Upper lobe of left lung (tissue), 4 donors: ENCODE measurements around the gene ITGA4.

ENCODE experiments used
- CTCF ChIP-seq, 6 experiments: fragments of 450-650 bp in 4 of 6; fragments of 200-600 bp in 2 of 6; sonication (generic) in 2 of 6; IDR thresholded peaks; one replicate each; pipeline ENCODE4 v1.5.1; 2016 to 2019; ENCODE audit warnings: antibody characterized with exemption in 6 of 6
- EP300 ChIP-seq, 4 donors: sonication (generic); formaldehyde crosslinking; IDR thresholded peaks; one replicate each; pipeline ENCODE4 v1.5.1; 2017; ENCODE audit warnings: antibody characterized with exemption in 4 of 4, control low read depth in 2 of 4

GRCh38 chr2:181471783-181472182 is 14.6 kb downstream of the ITGA4 start:
- TF ChIP-seq CTCF (IDR thresholded peaks at IDR 0.05), result no peak
- TF ChIP-seq EP300 (IDR thresholded peaks at IDR 0.05), result no peak
